NCI-H748 treated with DMSO at 0.1 percent for 48 hours (cell line): ENCODE data around the gene MVD.

Experiments used
- DNase-seq: peaks from one replicate; lab custom pipeline; 2025; lab: John Stamatoyannopoulos, UW

MVD gene

GRCh38 chr16:88606148-88606757 lies 56.6 kb downstream of the MVD start:
- no peak for DNase-seq

- no peak for DNase-seq
These were observed 57.4 kb downstream of the MVD start for GRCh38 chr16:88605186-88606147.

- DNase-seq, result no peak
These were observed 60.8 kb downstream of the MVD start for GRCh38 chr16:88602091-88602490.
